ENCODE measurements around the gene BORCS5.

DNA sequence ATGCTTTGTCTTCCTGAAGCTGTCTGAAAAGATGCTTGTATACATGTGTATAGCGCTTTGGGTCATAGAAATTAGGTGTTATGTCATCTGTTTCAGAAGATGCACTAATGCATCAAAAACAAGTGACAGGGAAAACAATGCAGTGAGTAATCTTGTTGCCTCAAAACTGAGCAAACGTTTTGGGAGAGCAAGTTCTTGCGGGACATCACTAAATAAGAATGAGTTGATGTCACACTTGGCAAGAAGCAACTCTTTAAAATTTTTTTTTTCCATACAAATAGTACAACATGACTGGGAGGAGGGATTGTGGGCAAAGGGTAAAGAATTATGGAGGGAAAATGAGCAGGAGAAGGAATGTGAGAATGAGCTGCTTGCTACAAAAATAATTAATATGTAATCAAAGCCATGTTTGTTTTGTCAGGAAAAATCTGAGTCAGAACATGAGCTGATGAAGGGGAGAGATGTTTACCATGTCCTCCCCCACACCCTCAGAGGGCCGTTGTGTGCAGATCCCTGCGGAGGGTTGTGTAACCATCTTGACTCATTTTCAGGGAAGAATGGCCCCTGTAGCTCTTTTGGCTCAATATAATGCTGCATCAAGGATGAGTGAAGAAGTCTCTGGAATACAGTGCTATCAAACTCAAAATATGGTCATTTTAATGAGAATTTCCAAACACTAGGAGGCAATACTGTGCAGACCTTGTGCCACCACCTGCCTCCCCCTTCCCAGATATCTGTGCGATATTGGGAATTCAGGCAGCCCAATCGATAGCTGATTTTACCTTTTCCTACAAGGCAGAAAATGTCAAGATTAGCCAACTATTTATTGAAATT, 41.4 kb downstream of the BORCS5 start:
- TF ChIP-seq EZH2 (IDR thresholded peaks at IDR 0.05; ENCODE audit: insufficient read depth, poor library complexity, severe bottlenecking), result no peak
- TF ChIP-seq EZH2phosphoT487 (IDR thresholded peaks at IDR 0.05; ENCODE audit: insufficient read depth, low read depth), result no peak

Data from GM23248 (cell line).